Loucy (cell line): ENCODE data around the gene ZDHHC14.

Source experiments
- H2AFZ ChIP-seq: fragments of 200-600 bp; sonication (generic); 2 replicates; pipeline ENCODE4 v1.6.0; 2016; ENCODE audit warnings: antibody characterized with exemption, mild to moderate bottlenecking, low read length, moderate library complexity
- H3F3A ChIP-seq: fragments of 200-600 bp; 2 replicates; pipeline ENCODE4 v1.6.0; 2016; ENCODE audit warnings: antibody characterized with exemption, low read depth, mild to moderate bottlenecking
- H3K27me3 ChIP-seq: fragments of 200-600 bp; sonication (generic); 2 replicates; pipeline ENCODE4 v1.6.1; 2014; ENCODE audit warnings: low read length, mild to moderate bottlenecking; ENCODE audit not compliant: insufficient read depth, poor library complexity, severe bottlenecking
- H3K36me3 ChIP-seq: fragments of 200-600 bp; sonication (generic); 2 replicates; pipeline ENCODE4 v1.6.1; 2016; ENCODE audit warnings: low read length; ENCODE audit not compliant: insufficient read depth
- H3K4me1 ChIP-seq: fragments of 200-600 bp; sonication (generic); 2 replicates; pipeline ENCODE4 v1.5.1; 2014; ENCODE audit warnings: low read length, mild to moderate bottlenecking; ENCODE audit not compliant: insufficient read depth, poor library complexity, severe bottlenecking
- H3K4me2 ChIP-seq: fragments of 200-600 bp; sonication (generic); 2 replicates; pipeline ENCODE4 v1.6.0; 2014; ENCODE audit warnings: antibody characterized with exemption, low read length, low read depth, mild to moderate bottlenecking; ENCODE audit not compliant: poor library complexity, severe bottlenecking
- H3K4me3 ChIP-seq: fragments of 200-600 bp; sonication (generic); 2 replicates; pipeline ENCODE4 v1.5.1; 2014; ENCODE audit warnings: low read length, mild to moderate bottlenecking, mixed read lengths; ENCODE audit not compliant: poor library complexity, severe bottlenecking
- H3K79me2 ChIP-seq: fragments of 200-600 bp; sonication (generic); 2 replicates; pipeline ENCODE4 v1.6.1; 2014; ENCODE audit warnings: low read length; ENCODE audit not compliant: insufficient read depth
- H3K9ac ChIP-seq: fragments of 200-600 bp; sonication (generic); 2 replicates; pipeline ENCODE4 v1.6.0; 2014; ENCODE audit warnings: mild to moderate bottlenecking, low read depth, low read length, moderate library complexity; ENCODE audit not compliant: poor library complexity, severe bottlenecking
- H3K9me2 ChIP-seq: fragments of 200-600 bp; sonication (generic); replicated peaks from 2 replicates; pipeline ENCODE4 v1.6.1; 2016; ENCODE audit warnings: low read depth, low read length, mixed read lengths
- H3K9me3 ChIP-seq: fragments of 200-600 bp; sonication (generic); 2 replicates; pipeline ENCODE4 v1.6.1; 2014; ENCODE audit warnings: mild to moderate bottlenecking, antibody characterized with exemption, low read length, low read depth; ENCODE audit not compliant: insufficient read depth
- H4K20me1 ChIP-seq: fragments of 200-600 bp; sonication (generic); 2 replicates; pipeline ENCODE4 v1.6.0; 2014; ENCODE audit warnings: antibody characterized with exemption, low read length, mild to moderate bottlenecking; ENCODE audit not compliant: insufficient read depth, poor library complexity, severe bottlenecking
- EZH2phosphoT487 ChIP-seq: fragments of 200-600 bp; IDR thresholded peaks from 2 replicates; pipeline ENCODE4 v1.6.1; 2018; ENCODE audit warnings: antibody characterized with exemption, mild to moderate bottlenecking, moderate library complexity, borderline replicate concordance
- TF ChIP-seq, protein P1 (sequence below): fragments of 200-600 bp; sonication (generic); conservative IDR thresholded peaks from 2 replicates; pipeline ENCODE4 v1.5.1; 2014; ENCODE audit warnings: mild to moderate bottlenecking, antibody characterized with exemption, low read length

Gene ZDHHC14

DNA sequence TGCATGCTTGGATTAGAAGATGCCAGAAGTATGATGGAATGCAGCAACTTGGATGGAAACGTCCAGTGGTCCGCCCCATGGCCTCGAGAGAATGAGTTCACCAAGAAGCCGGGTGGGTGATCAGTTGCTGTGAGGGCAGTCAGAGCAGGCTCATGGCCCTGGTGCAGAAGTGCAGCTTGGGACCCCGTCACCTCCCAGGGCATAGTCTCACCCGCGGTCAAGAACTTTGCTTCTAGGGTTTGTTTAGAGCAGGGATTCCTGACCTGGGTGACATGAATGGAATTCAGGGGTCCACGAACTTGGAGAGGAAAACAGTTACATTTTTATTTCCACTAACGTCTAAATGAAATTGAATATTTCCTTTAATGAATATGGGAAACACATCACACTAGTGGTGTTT is 225.5 kb downstream of the ZDHHC14 start:
- H3K9me3 ChIP-seq, result no peaks in the 10 kb centered on the region
- H3K9ac ChIP-seq, result no peak overlapping the region
- H3K79me2 ChIP-seq, result no peaks in the 10 kb centered on the region
- H3F3A ChIP-seq, result no peaks in the 10 kb centered on the region
- no peaks in the 10 kb centered on the region for H3K4me1 ChIP-seq
- no peak overlapping the region for H3K4me2 ChIP-seq
- no peaks in the 10 kb centered on the region for H3K36me3 ChIP-seq
- H3K27me3 ChIP-seq, result no peaks in the 10 kb centered on the region
- no peaks in the 10 kb centered on the region for H3K9me2 ChIP-seq
- TF ChIP-seq EZH2phosphoT487, result no peak
- TF ChIP-seq, protein P1, sequence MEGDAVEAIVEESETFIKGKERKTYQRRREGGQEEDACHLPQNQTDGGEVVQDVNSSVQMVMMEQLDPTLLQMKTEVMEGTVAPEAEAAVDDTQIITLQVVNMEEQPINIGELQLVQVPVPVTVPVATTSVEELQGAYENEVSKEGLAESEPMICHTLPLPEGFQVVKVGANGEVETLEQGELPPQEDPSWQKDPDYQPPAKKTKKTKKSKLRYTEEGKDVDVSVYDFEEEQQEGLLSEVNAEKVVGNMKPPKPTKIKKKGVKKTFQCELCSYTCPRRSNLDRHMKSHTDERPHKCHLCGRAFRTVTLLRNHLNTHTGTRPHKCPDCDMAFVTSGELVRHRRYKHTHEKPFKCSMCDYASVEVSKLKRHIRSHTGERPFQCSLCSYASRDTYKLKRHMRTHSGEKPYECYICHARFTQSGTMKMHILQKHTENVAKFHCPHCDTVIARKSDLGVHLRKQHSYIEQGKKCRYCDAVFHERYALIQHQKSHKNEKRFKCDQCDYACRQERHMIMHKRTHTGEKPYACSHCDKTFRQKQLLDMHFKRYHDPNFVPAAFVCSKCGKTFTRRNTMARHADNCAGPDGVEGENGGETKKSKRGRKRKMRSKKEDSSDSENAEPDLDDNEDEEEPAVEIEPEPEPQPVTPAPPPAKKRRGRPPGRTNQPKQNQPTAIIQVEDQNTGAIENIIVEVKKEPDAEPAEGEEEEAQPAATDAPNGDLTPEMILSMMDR, result no peak
- H2AFZ ChIP-seq, result no peak overlapping the region
- H4K20me1 ChIP-seq, result no peaks in the 10 kb centered on the region
- H3K4me3 ChIP-seq, result no peak overlapping the region

DNA sequence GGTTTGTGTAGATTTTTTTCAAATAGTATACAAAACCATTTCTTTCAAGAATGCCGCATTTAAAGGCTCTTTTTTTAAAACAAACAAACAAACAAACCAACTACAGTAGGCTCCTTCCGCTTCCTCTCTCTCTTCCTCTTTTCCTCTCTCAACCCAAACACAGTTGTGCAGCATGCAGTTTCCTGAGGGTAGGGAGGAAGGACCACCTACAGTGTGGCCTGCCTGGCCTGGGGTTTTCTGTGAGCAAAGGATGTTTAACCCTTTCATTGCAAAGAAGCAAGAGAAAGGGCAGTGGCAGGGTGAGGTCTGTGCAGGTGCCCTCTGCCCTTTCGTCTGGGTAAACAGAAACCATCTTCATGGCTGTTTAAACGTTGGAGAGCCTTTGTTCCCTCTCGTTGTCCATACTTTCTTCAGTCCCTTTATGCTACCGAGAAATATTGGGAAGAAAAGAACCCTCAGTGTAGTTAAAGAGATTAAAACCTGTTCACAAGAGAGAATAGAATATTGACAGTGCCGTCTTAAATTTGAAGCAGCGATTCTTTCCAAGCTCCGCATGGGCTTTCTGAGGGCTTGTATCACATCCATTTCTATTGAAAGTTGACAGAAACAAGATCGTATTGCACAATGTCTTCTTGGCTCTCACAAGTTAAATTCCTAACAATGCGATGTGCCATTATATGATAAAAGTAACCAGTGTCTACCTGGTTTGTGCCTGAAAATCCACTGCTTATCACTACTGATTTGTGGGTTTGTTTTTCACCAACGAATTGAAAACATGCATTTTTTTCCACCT is 226.5 kb downstream of the ZDHHC14 start:
- Histone ChIP-seq H2AFZ (no peak overlapping the region), H3F3A (no peaks in the 10 kb centered on the region), H3K9me3 (no peaks in the 10 kb centered on the region), H3K4me2 (no peak overlapping the region), H3K27me3 (no peaks in the 10 kb centered on the region), H3K79me2 (no peaks in the 10 kb centered on the region), H3K9ac (no peak overlapping the region), H3K4me3 (no peak overlapping the region), H3K4me1 (no peaks in the 10 kb centered on the region), H4K20me1 (no peaks in the 10 kb centered on the region), H3K9me2 (no peaks in the 10 kb centered on the region), H3K36me3 (no peaks in the 10 kb centered on the region)
- TF ChIP-seq, protein P1, result no peak
- TF ChIP-seq EZH2phosphoT487, result no peak

DNA sequence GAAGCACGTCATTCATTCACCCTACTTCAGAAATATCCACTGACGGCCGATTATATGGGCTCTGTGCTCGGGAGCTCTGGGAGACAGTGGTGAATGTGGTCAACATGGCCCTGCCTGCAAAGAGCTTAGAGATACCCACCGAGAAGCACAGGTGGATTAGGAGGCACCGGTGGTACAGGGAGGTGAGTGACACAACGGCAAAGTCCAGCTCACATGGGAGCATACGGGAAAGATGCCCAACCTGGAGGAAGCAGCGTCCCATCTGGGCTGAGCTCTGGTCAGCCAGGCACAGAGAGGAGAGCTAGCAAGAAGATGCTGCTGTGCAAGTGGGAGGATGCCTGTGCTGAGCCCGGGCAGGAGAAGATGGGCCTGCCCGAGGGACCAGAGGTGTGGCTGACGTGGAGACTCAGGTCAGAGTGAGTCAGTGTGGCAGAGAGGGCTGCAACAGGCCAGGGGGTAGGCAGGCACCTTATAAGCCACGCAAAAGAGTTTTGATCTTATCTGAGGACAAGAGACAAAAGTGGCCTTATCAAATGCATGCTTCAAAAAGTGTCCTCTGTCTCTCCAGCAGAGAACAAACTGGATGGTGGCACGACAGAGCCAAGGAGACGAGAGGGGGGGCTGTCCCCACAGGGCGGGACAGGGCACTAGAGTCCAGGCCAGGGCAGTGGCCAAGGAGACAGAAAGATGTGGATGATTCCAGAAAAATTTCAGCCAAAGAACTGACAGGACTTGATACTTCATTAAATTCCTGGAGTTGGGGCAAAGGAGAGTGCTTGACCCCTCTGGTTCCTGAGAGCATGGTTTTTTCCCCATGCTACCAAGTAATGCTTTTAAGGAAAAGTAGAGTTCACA is 227.5 kb downstream of the ZDHHC14 start:
- H3K36me3 ChIP-seq, result no peaks in the 10 kb centered on the region
- no peaks in the 10 kb centered on the region for H3K79me2 ChIP-seq
- TF ChIP-seq, protein P1, result no peak
- TF ChIP-seq EZH2phosphoT487, result no peak
- H4K20me1 ChIP-seq, result no peaks in the 10 kb centered on the region
- H3K9me3 ChIP-seq, result no peaks in the 10 kb centered on the region
- H3F3A ChIP-seq, result no peaks in the 10 kb centered on the region
- no peak overlapping the region for H3K4me2 ChIP-seq
- no peaks in the 10 kb centered on the region for H3K4me1 ChIP-seq
- H3K9me2 ChIP-seq, result no peaks in the 10 kb centered on the region
- no peak overlapping the region for H3K9ac ChIP-seq
- H2AFZ ChIP-seq, result no peak overlapping the region
- H3K27me3 ChIP-seq, result no peaks in the 10 kb centered on the region
- no peak overlapping the region for H3K4me3 ChIP-seq
